ENCODE measurements around the gene RFX2. TPM values are rescaled to one million over a fixed set of nuclear protein-coding genes. Genes with fewer than 3 reads are reported as not detected.
"Not testable (repeated sequence)": the region's sequence is repeated elsewhere in the genome, so short reads cannot be mapped to it uniquely, and the experiment has no call there.

Gene RFX2
- polyA plus RNA-seq, 2 donors = 5.3 to 8.8 TPM

- peak overlapping the region; percentile 33 to 85 for H3K27ac ChIP-seq (ENCODE audit: low read depth in 2 of 2, low read length in 1 of 2)
- 69 to 72% methylated on average over 12 of the region's 12 CpGs for WGBS, 2 donors
- peaks cover 0 to 13% of the 10 kb centered on the region in 2 donors for H3K4me1 ChIP-seq (ENCODE audit: control insufficient read depth in 2 of 2, insufficient read depth in 2 of 2, low read length in 1 of 2)
- H3K27me3 ChIP-seq (ENCODE audit: control insufficient read depth in 1 of 2, insufficient read depth in 2 of 2, low read length in 2 of 2) = no peaks in the 10 kb centered on the region
- H3K9me3 ChIP-seq (ENCODE audit: control insufficient read depth in 2 of 2, insufficient read depth in 1 of 2, low read depth in 1 of 2, low read length in 1 of 2) = no peaks in the 10 kb centered on the region
- no peaks in the 10 kb centered on the region for H3K36me3 ChIP-seq (ENCODE audit: control insufficient read depth in 2 of 2, insufficient read depth in 2 of 2, low read length in 1 of 2)
- no peak overlapping the region for H3K4me3 ChIP-seq (ENCODE audit: low read depth in 1 of 2, low read length in 2 of 2)
Observed at GRCh38 chr19:6086068-6086788, 24.1 kb downstream of the RFX2 start.

- H3K27me3 ChIP-seq (ENCODE audit: control insufficient read depth in 1 of 2, insufficient read depth in 2 of 2, low read length in 2 of 2) = no peaks in the 10 kb centered on the region
- no peak overlapping the region for H3K4me3 ChIP-seq (ENCODE audit: low read depth in 1 of 2, low read length in 2 of 2)
- no peaks in the 10 kb centered on the region for H3K9me3 ChIP-seq (ENCODE audit: control insufficient read depth in 2 of 2, insufficient read depth in 1 of 2, low read depth in 1 of 2, low read length in 1 of 2)
- WGBS, 2 donors = 94 to 98% methylated on average over 2 of the region's 2 CpGs
- H3K36me3 ChIP-seq (ENCODE audit: control insufficient read depth in 2 of 2, insufficient read depth in 2 of 2, low read length in 1 of 2) = no peaks in the 10 kb centered on the region
- H3K4me1 ChIP-seq (ENCODE audit: control insufficient read depth in 2 of 2, insufficient read depth in 2 of 2, low read length in 1 of 2) = peaks cover 0 to 11% of the 10 kb centered on the region in 2 donors
- no peak overlapping the region for H3K27ac ChIP-seq (ENCODE audit: low read depth in 2 of 2, low read length in 1 of 2)
Observed at GRCh38 chr19:6084821-6085220, 25.5 kb downstream of the RFX2 start.

- H3K27ac ChIP-seq (ENCODE audit: low read depth in 2 of 2, low read length in 1 of 2) = no peak overlapping the region
- H3K27me3 ChIP-seq (ENCODE audit: control insufficient read depth in 1 of 2, insufficient read depth in 2 of 2, low read length in 2 of 2) = no peaks in the 10 kb centered on the region
- WGBS, 2 donors = 81 to 83% methylated on average over 5 of the region's 5 CpGs
- peaks cover 3 to 4% of the 10 kb centered on the region in 2 donors for H3K4me1 ChIP-seq (ENCODE audit: control insufficient read depth in 2 of 2, insufficient read depth in 2 of 2, low read length in 1 of 2)
- H3K36me3 ChIP-seq (ENCODE audit: control insufficient read depth in 2 of 2, insufficient read depth in 2 of 2, low read length in 1 of 2) = no peaks in the 10 kb centered on the region
- no peaks in the 10 kb centered on the region for H3K9me3 ChIP-seq (ENCODE audit: control insufficient read depth in 2 of 2, insufficient read depth in 1 of 2, low read depth in 1 of 2, low read length in 1 of 2)
- H3K4me3 ChIP-seq (ENCODE audit: low read depth in 1 of 2, low read length in 2 of 2) = no peak overlapping the region
Observed at GRCh38 chr19:6079107-6079506, 31.2 kb downstream of the RFX2 start.

- H3K4me3 ChIP-seq (ENCODE audit: low read depth in 1 of 2, low read length in 2 of 2) = no peak overlapping the region
- no peaks in the 10 kb centered on the region for H3K9me3 ChIP-seq (ENCODE audit: control insufficient read depth in 2 of 2, insufficient read depth in 1 of 2, low read depth in 1 of 2, low read length in 1 of 2)
- no peaks in the 10 kb centered on the region for H3K36me3 ChIP-seq (ENCODE audit: control insufficient read depth in 2 of 2, insufficient read depth in 2 of 2, low read length in 1 of 2)
- 80 to 93% methylated on average over 4 of the region's 4 CpGs for whole genome bisulfite sequencing, 2 donors
- peaks cover 3 to 4% of the 10 kb centered on the region in 2 donors for H3K4me1 ChIP-seq (ENCODE audit: control insufficient read depth in 2 of 2, insufficient read depth in 2 of 2, low read length in 1 of 2)
- H3K27ac ChIP-seq (ENCODE audit: low read depth in 2 of 2, low read length in 1 of 2) = no peak overlapping the region
- H3K27me3 ChIP-seq (ENCODE audit: control insufficient read depth in 1 of 2, insufficient read depth in 2 of 2, low read length in 2 of 2) = no peaks in the 10 kb centered on the region
Observed at GRCh38 chr19:6078068-6078467, 32.2 kb downstream of the RFX2 start.

- Histone ChIP-seq H3K27me3 (ENCODE audit: control insufficient read depth in 1 of 2, insufficient read depth in 2 of 2, low read length in 2 of 2) (no peaks in the 10 kb centered on the region), H3K27ac (ENCODE audit: low read depth in 2 of 2, low read length in 1 of 2) (peak overlapping the region; percentile 70 to 94), H3K4me1 (ENCODE audit: control insufficient read depth in 2 of 2, insufficient read depth in 2 of 2, low read length in 1 of 2) (peaks cover 3 to 4% of the 10 kb centered on the region in 2 donors), H3K4me3 (ENCODE audit: low read depth in 1 of 2, low read length in 2 of 2) (no peak overlapping the region), H3K36me3 (ENCODE audit: control insufficient read depth in 2 of 2, insufficient read depth in 2 of 2, low read length in 1 of 2) (no peaks in the 10 kb centered on the region), H3K9me3 (ENCODE audit: control insufficient read depth in 2 of 2, insufficient read depth in 1 of 2, low read depth in 1 of 2, low read length in 1 of 2) (no peaks in the 10 kb centered on the region)
- 43 to 51% methylated on average over 13 of the region's 13 CpGs for WGBS, 2 donors
Observed at GRCh38 chr19:6076675-6077463, 33.4 kb downstream of the RFX2 start.

- Histone ChIP-seq H3K36me3 (ENCODE audit: control insufficient read depth in 2 of 2, insufficient read depth in 2 of 2, low read length in 1 of 2) (no peaks in the 10 kb centered on the region), H3K4me1 (ENCODE audit: control insufficient read depth in 2 of 2, insufficient read depth in 2 of 2, low read length in 1 of 2) (peaks cover 3 to 4% of the 10 kb centered on the region in 2 donors), H3K27me3 (ENCODE audit: control insufficient read depth in 1 of 2, insufficient read depth in 2 of 2, low read length in 2 of 2) (no peaks in the 10 kb centered on the region), H3K4me3 (ENCODE audit: low read depth in 1 of 2, low read length in 2 of 2) (no peak overlapping the region), H3K9me3 (ENCODE audit: control insufficient read depth in 2 of 2, insufficient read depth in 1 of 2, low read depth in 1 of 2, low read length in 1 of 2) (no peaks in the 10 kb centered on the region), H3K27ac (ENCODE audit: low read depth in 2 of 2, low read length in 1 of 2) (peak overlapping the region; percentile 70 to 82)
- 80 to 84% methylated on average over 7 of the region's 7 CpGs for WGBS, 2 donors
Observed at GRCh38 chr19:6076291-6076665, 34.0 kb downstream of the RFX2 start.

- Histone ChIP-seq H3K4me1 (ENCODE audit: control insufficient read depth in 2 of 2, insufficient read depth in 2 of 2, low read length in 1 of 2) (peaks cover 3 to 4% of the 10 kb centered on the region in 2 donors), H3K27ac (ENCODE audit: low read depth in 2 of 2, low read length in 1 of 2) (peak overlapping the region in 1 of 2 donors; percentile 69), H3K36me3 (ENCODE audit: control insufficient read depth in 2 of 2, insufficient read depth in 2 of 2, low read length in 1 of 2) (no peaks in the 10 kb centered on the region)
Observed at GRCh38 chr19:6074709-6075403, 35.4 kb downstream of the RFX2 start.

GRCh38 chr19:6073858-6074708 is 36.2 kb downstream of the RFX2 start:
- peak overlapping the region; percentile 17 to 38 for H3K27ac ChIP-seq (ENCODE audit: low read depth in 2 of 2, low read length in 1 of 2)

More at GRCh38 chr19:6074709-6075403, 35.4 kb downstream of the RFX2 start:
- no peak overlapping the region for H3K4me3 ChIP-seq (ENCODE audit: low read depth in 1 of 2, low read length in 2 of 2)
- no peaks in the 10 kb centered on the region for H3K27me3 ChIP-seq (ENCODE audit: control insufficient read depth in 1 of 2, insufficient read depth in 2 of 2, low read length in 2 of 2)
- H3K9me3 ChIP-seq (ENCODE audit: control insufficient read depth in 2 of 2, insufficient read depth in 1 of 2, low read depth in 1 of 2, low read length in 1 of 2) = no peaks in the 10 kb centered on the region
- WGBS, 2 donors = 82 to 88% methylated on average over 7 of the region's 7 CpGs

GRCh38 chr19:6073233-6073632 is 37.1 kb downstream of the RFX2 start:
- H3K36me3 ChIP-seq (ENCODE audit: control insufficient read depth in 2 of 2, insufficient read depth in 2 of 2, low read length in 1 of 2); H3K27me3 ChIP-seq (ENCODE audit: control insufficient read depth in 1 of 2, insufficient read depth in 2 of 2, low read length in 2 of 2); H3K27ac ChIP-seq (ENCODE audit: low read depth in 2 of 2, low read length in 1 of 2); H3K4me3 ChIP-seq (ENCODE audit: low read depth in 1 of 2, low read length in 2 of 2); H3K4me1 ChIP-seq (ENCODE audit: control insufficient read depth in 2 of 2, insufficient read depth in 2 of 2, low read length in 1 of 2); H3K9me3 ChIP-seq (ENCODE audit: control insufficient read depth in 2 of 2, insufficient read depth in 1 of 2, low read depth in 1 of 2, low read length in 1 of 2): not testable (repeated sequence)
- 92 to 96% methylated on average over 10 of the region's 10 CpGs for WGBS, 2 donors

More at GRCh38 chr19:6073858-6074708, 36.2 kb downstream of the RFX2 start:
- Histone ChIP-seq H3K27me3 (ENCODE audit: control insufficient read depth in 1 of 2, insufficient read depth in 2 of 2, low read length in 2 of 2) (no peaks in the 10 kb centered on the region), H3K4me3 (ENCODE audit: low read depth in 1 of 2, low read length in 2 of 2) (no peak overlapping the region), H3K9me3 (ENCODE audit: control insufficient read depth in 2 of 2, insufficient read depth in 1 of 2, low read depth in 1 of 2, low read length in 1 of 2) (no peaks in the 10 kb centered on the region), H3K4me1 (ENCODE audit: control insufficient read depth in 2 of 2, insufficient read depth in 2 of 2, low read length in 1 of 2) (peaks cover 4 to 6% of the 10 kb centered on the region in 2 donors), H3K36me3 (ENCODE audit: control insufficient read depth in 2 of 2, insufficient read depth in 2 of 2, low read length in 1 of 2) (no peaks in the 10 kb centered on the region)
- WGBS, 2 donors = 86 to 89% methylated on average over 17 of the region's 17 CpGs
